Measurements from ENCODE around the gene OLFM2. TPM values are rescaled to one million over a fixed set of nuclear protein-coding genes. Genes with fewer than 3 reads are reported as not detected.

OLFM2 gene
- total RNA-seq, 4 donors from 2014 or later, result 4.6 to 114 (median 24.8) TPM; not detected in 1

DNA sequence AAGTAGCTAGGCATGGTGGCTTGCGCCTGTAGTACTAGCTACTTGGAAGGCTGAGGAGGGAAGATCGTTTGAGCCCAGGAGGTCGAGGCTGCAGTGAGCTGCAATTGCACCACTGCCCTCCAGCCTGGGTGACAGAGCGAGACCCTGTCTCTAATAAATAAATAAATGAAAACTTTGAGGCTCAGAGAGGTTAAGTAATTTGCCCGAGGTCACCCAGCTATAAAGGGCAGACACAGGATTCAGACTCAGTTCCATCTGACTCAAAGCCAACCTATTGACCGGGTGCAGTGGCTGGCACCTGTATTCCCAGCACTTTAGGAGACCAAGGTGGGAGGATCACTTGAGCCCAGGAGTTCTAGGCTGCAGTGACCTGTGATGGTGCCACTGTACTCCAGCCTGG is 7.4 kb upstream of the OLFM2 start:
- H3K36me3 ChIP-seq, result no peaks in the 10 kb centered on the region
- no peak overlapping the region for H3K4me3 ChIP-seq
- DNase-seq, result no peak
- peaks cover 0 to 4% of the 10 kb centered on the region in 2 donors for H3K4me1 ChIP-seq
- no peak for TF ChIP-seq POLR2A (IDR thresholded peaks at IDR 0.05)
- TF ChIP-seq, protein P1, sequence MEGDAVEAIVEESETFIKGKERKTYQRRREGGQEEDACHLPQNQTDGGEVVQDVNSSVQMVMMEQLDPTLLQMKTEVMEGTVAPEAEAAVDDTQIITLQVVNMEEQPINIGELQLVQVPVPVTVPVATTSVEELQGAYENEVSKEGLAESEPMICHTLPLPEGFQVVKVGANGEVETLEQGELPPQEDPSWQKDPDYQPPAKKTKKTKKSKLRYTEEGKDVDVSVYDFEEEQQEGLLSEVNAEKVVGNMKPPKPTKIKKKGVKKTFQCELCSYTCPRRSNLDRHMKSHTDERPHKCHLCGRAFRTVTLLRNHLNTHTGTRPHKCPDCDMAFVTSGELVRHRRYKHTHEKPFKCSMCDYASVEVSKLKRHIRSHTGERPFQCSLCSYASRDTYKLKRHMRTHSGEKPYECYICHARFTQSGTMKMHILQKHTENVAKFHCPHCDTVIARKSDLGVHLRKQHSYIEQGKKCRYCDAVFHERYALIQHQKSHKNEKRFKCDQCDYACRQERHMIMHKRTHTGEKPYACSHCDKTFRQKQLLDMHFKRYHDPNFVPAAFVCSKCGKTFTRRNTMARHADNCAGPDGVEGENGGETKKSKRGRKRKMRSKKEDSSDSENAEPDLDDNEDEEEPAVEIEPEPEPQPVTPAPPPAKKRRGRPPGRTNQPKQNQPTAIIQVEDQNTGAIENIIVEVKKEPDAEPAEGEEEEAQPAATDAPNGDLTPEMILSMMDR (IDR thresholded peaks at IDR 0.05), result no peak
- H3K27ac ChIP-seq, result no peak overlapping the region
- no peaks in the 10 kb centered on the region for H3K9me3 ChIP-seq
- intact Hi-C loops (cut with DNase I; ENCODE audit: low total_unique reads), result no loop called here
- no peaks in the 10 kb centered on the region for H3K27me3 ChIP-seq

DNA sequence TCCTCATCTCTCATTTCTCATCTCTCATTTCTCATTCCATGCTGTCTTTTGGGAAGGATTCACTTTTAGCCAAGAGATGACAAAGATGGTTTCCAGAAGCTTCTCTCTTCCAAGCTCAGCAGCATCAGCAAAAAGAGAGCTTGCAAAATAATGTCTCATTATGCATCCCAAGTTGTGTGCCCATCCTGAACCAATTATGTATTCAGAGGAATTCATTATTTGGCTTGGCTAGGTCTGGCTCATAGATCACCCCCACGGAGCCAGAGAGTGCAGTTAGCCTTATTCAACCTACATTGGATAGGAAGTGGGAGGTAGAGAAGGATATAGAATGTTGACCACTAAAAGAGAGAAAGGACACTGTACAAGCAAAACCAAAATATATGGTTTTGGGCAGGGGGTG is 5.4 kb upstream of the OLFM2 start:
- H3K4me3 ChIP-seq, result no peak overlapping the region
- intact Hi-C loops (cut with DNase I; ENCODE audit: low total_unique reads), result no loop called here
- no peaks in the 10 kb centered on the region for H3K36me3 ChIP-seq

DNA sequence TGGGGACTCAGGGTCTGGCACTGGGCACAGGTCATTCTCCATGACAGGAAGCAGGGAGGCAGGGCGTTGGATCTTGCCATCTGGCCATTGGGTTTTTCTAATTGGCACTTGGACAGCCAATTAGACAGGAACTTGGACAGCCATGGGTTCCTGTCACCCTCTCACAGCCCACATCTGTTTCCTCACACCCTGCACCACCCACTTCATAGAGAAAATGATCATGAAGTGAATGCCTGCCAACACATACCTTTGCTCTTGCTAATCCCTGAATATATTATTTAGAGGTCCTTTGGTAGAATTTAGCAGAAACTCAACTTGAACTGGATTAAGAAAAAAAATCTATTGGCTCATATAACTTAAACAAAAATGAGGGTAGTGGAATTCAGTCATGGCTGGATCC is 4.9 kb upstream of the OLFM2 start:
- TF ChIP-seq, protein P1 (IDR thresholded peaks at IDR 0.05), result no peak
- TF ChIP-seq POLR2A (IDR thresholded peaks at IDR 0.05), result no peak
- H3K27ac ChIP-seq, result no peak overlapping the region
- H3K4me3 ChIP-seq, result no peak overlapping the region
- intact Hi-C loops (cut with DNase I; ENCODE audit: low total_unique reads), result no loop called here
- H3K4me1 ChIP-seq, result peaks cover 7% of the 10 kb centered on the region in 2 donors
- no peaks in the 10 kb centered on the region for H3K9me3 ChIP-seq
- H3K27me3 ChIP-seq, result no peaks in the 10 kb centered on the region
- no peak for DNase-seq
- no peaks in the 10 kb centered on the region for H3K36me3 ChIP-seq

More for the DNA sequence above, 5.4 kb upstream of the OLFM2 start:
- H3K4me1 ChIP-seq, result peaks cover 2 to 4% of the 10 kb centered on the region in 2 donors
- DNase-seq, result no peak
- TF ChIP-seq, protein P1 (IDR thresholded peaks at IDR 0.05), result no peak
- no peak for TF ChIP-seq POLR2A (IDR thresholded peaks at IDR 0.05)
- no peaks in the 10 kb centered on the region for H3K9me3 ChIP-seq
- no peak overlapping the region for H3K27ac ChIP-seq
- H3K27me3 ChIP-seq, result no peaks in the 10 kb centered on the region

DNA sequence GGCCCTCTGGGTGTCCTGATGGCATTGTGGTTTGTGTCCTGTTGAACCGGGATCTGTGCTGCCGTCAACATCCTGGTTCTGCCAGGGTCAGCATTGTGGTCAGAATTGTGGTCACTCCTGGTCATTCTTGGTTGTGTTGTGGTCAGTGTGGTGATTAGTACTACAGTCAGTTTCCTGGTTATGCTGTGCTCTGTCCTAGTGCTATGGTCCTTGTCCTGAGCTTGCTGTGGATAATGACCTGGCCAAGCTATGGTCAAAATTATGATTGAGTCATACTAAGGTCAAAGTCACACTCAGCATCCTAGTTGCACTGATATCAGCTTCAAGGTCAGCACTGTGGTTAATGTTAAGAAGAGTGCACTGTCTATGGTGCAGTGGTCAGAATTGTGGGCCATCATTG is 4.5 kb upstream of the OLFM2 start:
- H3K4me1 ChIP-seq, result peaks cover 3 to 11% of the 10 kb centered on the region in 2 donors
- no peak for DNase-seq
- no peaks in the 10 kb centered on the region for H3K9me3 ChIP-seq
- H3K27me3 ChIP-seq, result no peaks in the 10 kb centered on the region
- TF ChIP-seq, protein P1 (IDR thresholded peaks at IDR 0.05), result no peak
- no peak for TF ChIP-seq POLR2A (IDR thresholded peaks at IDR 0.05)
- no peak overlapping the region for H3K27ac ChIP-seq
- intact Hi-C loops (cut with DNase I; ENCODE audit: low total_unique reads), result no loop called here
- no peaks in the 10 kb centered on the region for H3K36me3 ChIP-seq
- H3K4me3 ChIP-seq, result no peak overlapping the region

DNA sequence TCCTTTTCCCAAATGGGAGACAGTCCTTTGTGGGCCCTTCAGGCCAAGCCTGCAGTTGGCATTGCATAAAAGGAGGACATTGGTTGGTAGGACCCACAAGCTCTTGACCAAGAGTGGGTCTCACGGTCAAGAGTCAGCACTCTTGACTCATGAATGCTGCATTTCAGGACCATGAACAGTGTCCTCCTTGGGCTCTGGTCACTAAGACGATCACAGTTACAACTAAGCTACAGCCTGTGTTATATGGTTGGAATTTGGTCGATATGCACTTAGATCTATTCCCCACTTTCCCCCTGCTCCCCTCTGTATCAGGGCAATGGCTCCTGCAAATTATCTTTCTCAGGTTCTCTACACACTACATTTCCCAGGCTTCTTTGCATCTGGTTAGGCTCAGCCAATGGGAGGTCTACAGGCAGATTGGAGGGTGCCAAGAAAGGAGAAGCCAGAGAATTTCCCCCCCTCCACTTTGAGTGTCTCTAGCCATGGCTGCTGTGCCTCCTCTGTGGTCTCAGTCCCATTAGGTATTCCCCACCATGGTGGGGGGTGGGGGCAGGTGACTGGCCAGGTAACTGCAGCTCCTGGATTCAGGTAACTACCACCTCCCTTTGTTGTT is 3.1 kb upstream of the OLFM2 start:
- no peak overlapping the region for H3K27ac ChIP-seq
- no peak for TF ChIP-seq POLR2A (IDR thresholded peaks at IDR 0.05)
- TF ChIP-seq, protein P1 (IDR thresholded peaks at IDR 0.05), result no peak
- no peaks in the 10 kb centered on the region for H3K27me3 ChIP-seq
- no peaks in the 10 kb centered on the region for H3K36me3 ChIP-seq
- DNase-seq, result no peak
- H3K4me3 ChIP-seq, result no peak overlapping the region
- H3K4me1 ChIP-seq, result peaks cover 3 to 18% of the 10 kb centered on the region in 2 donors
- intact Hi-C loops (cut with DNase I; ENCODE audit: low total_unique reads), result no loop called here
- H3K9me3 ChIP-seq, result no peaks in the 10 kb centered on the region
